Measurements from ENCODE around the gene ATXN7L1.

The ATXN7L1 gene

DNA sequence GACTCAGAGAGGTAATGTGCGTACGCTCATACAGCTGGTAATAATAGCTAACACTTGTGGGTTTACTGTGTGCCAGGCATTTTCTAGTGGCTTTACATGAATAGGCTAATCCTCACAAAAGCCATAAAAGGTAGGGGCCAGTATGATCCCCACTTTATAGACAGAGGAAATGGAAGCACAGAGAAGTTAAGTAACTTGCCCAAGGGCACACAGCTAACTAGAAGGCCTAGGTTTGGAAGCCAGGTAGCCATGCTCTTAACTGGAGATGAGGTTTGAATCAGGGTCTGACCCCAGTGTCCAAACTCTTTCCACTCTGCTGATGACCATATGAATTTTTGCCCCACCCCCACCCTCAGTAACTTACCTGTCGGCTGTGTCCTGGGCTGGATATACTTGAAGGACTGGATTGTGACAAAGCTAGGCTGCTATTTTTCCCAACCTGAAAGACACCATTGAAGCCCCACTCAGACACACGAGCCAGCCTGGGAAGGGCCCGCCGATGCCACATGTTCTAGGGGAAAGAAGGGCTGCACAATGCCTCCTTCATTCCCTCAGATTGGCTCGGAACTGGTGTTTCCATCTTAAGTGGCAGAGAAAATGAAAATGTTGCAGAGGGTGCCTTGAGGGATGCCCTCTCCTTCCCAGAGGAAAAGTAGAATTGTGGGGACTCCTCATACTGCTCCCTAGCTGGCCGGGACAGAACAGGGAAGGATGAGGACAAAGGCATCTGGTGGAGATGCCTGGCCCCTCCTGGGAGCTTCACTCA lies 266.1 kb downstream of the ATXN7L1 start:
- TF ChIP-seq, protein P1, sequence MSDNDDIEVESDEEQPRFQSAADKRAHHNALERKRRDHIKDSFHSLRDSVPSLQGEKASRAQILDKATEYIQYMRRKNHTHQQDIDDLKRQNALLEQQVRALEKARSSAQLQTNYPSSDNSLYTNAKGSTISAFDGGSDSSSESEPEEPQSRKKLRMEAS (IDR thresholded peaks at IDR 0.05) = no peak
- TF ChIP-seq ZBTB7A (IDR thresholded peaks at IDR 0.05; ENCODE audit: low read depth) (no peak), EP300 (IDR thresholded peaks at IDR 0.05; ENCODE audit: borderline replicate concordance) (no peak), YY1 (IDR thresholded peaks at IDR 0.05; ENCODE audit: low read depth) (no peak), FOXM1 (IDR thresholded peaks at IDR 0.05; ENCODE audit: borderline replicate concordance, low read depth) (no peak), TCF12 (IDR thresholded peaks at IDR 0.05; ENCODE audit: low read depth) (no peak), NFIC (IDR thresholded peaks at IDR 0.05) (no peak), RAD21 (IDR thresholded peaks at IDR 0.05; ENCODE audit: low read depth) (no peak), CEBPB (IDR thresholded peaks at IDR 0.05) (no peak), EGR1 (IDR thresholded peaks at IDR 0.05) (no peak), TAF1 (IDR thresholded peaks at IDR 0.05; ENCODE audit: low read depth) (no peak)
- TF ChIP-seq, protein P2, sequence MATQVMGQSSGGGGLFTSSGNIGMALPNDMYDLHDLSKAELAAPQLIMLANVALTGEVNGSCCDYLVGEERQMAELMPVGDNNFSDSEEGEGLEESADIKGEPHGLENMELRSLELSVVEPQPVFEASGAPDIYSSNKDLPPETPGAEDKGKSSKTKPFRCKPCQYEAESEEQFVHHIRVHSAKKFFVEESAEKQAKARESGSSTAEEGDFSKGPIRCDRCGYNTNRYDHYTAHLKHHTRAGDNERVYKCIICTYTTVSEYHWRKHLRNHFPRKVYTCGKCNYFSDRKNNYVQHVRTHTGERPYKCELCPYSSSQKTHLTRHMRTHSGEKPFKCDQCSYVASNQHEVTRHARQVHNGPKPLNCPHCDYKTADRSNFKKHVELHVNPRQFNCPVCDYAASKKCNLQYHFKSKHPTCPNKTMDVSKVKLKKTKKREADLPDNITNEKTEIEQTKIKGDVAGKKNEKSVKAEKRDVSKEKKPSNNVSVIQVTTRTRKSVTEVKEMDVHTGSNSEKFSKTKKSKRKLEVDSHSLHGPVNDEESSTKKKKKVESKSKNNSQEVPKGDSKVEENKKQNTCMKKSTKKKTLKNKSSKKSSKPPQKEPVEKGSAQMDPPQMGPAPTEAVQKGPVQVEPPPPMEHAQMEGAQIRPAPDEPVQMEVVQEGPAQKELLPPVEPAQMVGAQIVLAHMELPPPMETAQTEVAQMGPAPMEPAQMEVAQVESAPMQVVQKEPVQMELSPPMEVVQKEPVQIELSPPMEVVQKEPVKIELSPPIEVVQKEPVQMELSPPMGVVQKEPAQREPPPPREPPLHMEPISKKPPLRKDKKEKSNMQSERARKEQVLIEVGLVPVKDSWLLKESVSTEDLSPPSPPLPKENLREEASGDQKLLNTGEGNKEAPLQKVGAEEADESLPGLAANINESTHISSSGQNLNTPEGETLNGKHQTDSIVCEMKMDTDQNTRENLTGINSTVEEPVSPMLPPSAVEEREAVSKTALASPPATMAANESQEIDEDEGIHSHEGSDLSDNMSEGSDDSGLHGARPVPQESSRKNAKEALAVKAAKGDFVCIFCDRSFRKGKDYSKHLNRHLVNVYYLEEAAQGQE (IDR thresholded peaks at IDR 0.05; ENCODE audit: low read depth) = no peak
- TF ChIP-seq, protein P3, sequence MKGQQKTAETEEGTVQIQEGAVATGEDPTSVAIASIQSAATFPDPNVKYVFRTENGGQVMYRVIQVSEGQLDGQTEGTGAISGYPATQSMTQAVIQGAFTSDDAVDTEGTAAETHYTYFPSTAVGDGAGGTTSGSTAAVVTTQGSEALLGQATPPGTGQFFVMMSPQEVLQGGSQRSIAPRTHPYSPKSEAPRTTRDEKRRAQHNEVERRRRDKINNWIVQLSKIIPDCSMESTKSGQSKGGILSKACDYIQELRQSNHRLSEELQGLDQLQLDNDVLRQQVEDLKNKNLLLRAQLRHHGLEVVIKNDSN (IDR thresholded peaks at IDR 0.05) = no peak

DNA sequence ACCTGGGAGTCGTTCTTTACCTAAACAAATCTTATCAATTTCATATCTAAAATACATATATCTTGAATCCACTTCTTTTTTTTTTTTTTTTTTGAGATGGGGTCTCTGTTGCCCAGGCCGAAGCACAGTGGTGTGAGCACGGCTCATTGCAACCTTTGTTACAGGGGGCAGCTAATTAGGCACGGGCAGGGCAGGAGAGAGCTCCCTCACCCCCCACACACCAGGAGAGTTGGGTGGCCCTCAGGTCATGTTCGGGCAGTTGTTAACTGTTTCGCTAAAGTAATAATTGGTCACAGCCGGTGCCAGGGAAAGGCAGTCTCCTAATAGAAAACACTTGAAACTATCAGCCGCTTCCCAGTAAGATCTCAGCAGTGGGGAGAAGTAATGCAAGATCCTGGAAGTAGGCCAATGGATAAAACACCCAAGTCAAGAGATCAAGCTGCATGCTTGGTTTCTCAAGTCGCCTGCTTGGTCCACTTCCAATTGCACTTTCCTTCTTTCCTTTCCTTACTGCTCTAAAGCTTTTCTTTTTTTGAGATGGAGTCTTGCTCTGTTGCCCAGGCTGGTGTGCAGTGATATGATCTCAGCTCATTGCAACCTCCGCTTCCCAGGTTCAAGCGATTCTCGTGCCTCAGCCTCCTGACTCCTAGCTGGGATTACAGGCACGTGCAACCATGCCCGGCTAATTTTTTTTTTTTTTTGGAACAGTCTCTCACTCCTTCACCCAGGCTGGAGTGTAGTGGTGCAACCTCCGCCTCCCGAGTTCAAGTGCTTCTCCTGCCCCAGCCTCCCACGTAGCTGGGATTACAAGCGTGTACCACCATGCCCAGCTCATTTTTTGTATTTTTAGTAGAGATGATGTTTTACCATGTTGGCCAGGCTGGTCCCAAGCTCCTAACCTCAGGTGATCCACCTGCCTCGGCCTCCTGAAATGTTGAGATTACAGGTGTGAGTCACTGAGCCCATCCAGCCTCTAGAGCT lies 273.8 kb downstream of the ATXN7L1 start:
- TF ChIP-seq FOXM1 (IDR thresholded peaks at IDR 0.05; ENCODE audit: borderline replicate concordance, low read depth) = no peak
- TF ChIP-seq CREB1 (IDR thresholded peaks at IDR 0.05; ENCODE audit: low read depth) = no peak
- no peak for TF ChIP-seq NFIC (IDR thresholded peaks at IDR 0.05)
- TF ChIP-seq CEBPB (IDR thresholded peaks at IDR 0.05) = no peak
- TF ChIP-seq, protein P1 (IDR thresholded peaks at IDR 0.05) = no peak
- TF ChIP-seq, protein P3 (IDR thresholded peaks at IDR 0.05) = no peak
- TF ChIP-seq YY1 (IDR thresholded peaks at IDR 0.05; ENCODE audit: low read depth) = no peak
- no peak for TF ChIP-seq TAF1 (IDR thresholded peaks at IDR 0.05; ENCODE audit: low read depth)
- no peak for TF ChIP-seq EGR1 (IDR thresholded peaks at IDR 0.05)
- TF ChIP-seq RAD21 (IDR thresholded peaks at IDR 0.05; ENCODE audit: low read depth) = no peak
- TF ChIP-seq, protein P2 (IDR thresholded peaks at IDR 0.05; ENCODE audit: low read depth) = no peak
- no peak for TF ChIP-seq ZBTB7A (IDR thresholded peaks at IDR 0.05; ENCODE audit: low read depth)

DNA sequence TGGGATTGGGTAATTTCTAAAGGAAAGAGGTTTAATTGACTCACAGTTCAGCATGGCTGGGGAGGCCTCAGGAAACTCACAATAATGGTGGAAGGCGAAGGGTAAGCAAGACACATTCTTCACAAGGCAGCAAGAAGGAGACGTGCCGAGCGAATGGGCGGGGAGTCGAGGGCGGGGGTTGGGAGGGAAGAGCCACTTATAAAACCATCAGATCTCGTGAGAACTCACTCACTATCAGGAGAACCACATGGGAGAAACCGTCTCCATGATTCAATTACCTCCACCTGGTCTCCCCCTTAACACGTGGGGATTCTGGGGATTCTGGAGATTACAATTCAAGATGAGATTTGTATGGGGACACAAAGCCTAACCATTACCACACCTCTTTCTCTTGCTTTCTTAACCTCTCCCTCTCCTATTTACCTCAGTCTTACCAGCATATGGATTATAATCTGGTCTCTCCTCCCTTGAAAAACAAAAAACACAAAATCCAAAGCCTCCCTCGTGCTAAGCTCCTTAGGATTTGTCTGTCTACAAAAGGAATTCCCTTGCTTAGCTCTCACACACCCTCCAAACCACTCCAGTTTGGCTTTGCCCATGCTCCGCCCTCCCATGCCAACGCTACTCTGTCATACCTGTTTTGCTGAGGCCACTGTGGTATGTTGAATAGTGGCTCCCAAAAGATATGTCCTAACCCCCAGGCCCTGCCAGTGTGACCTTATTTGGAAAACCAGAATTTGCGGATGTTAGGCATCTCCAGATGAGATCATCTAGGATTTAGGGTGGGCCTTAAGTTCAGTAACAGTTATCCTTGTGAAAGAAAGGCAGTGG lies 275.5 kb downstream of the ATXN7L1 start:
- TF ChIP-seq CEBPB (IDR thresholded peaks at IDR 0.05) (no peak), TEAD4 (IDR thresholded peaks at IDR 0.05) (0 out of 2 replicates have a peak, but pooled peaks have one; percentile 16)

DNA sequence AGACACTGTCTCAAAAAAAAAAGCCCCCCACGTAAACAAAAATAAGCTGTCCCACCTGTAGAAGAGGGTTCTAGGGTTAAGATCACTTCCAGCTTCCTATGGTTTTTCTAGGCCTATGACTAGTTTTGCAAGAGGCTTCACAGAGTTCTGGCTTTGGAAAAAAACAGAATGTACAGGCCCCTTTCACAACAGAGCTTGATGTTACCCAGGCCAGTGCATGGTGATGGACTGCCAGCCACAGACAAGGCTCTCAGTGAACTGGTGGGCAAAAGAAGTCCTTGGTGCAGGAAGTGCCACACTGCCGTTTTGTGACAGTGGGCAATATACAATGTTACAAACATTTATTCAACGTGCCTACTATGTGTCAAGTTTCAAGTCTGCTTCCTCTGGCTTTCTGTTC lies 276.8 kb downstream of the ATXN7L1 start:
- TF ChIP-seq RAD21 (IDR thresholded peaks at IDR 0.05; ENCODE audit: low read depth) = no peak
- no peak for TF ChIP-seq FOXM1 (IDR thresholded peaks at IDR 0.05; ENCODE audit: borderline replicate concordance, low read depth)
- no peak for TF ChIP-seq ZBTB7A (IDR thresholded peaks at IDR 0.05; ENCODE audit: low read depth)
- TF ChIP-seq, protein P2 (IDR thresholded peaks at IDR 0.05; ENCODE audit: low read depth) = no peak
- TF ChIP-seq CEBPB (IDR thresholded peaks at IDR 0.05) = no peak
- no peak for TF ChIP-seq TCF12 (IDR thresholded peaks at IDR 0.05; ENCODE audit: low read depth)

Data from Ishikawa (cell line).